ENCODE data around the gene KLHL4.
A peak's percentile ranks its signal among the peaks of the same experiment; 100 is the strongest.

KLHL4 gene

GRCh38 chrX:87516717-87517121 is 883 bp upstream of the KLHL4 start:
- no peak overlapping the region for H3K4me3 ChIP-seq (ENCODE audit: low read depth, low read length)
- no peak for TF ChIP-seq CTCF (IDR thresholded peaks at IDR 0.05; ENCODE audit: low read depth, low read length)
- DNase-seq (ENCODE audit: low read depth, low spot score): peak; percentile 91
- in situ Hi-C loops (cut with HindIII; ENCODE audit: low sequenced_read_pairs): no loop called here

GRCh38 chrX:87518504-87518903 is 902 bp downstream of the KLHL4 start:
- TF ChIP-seq CTCF (IDR thresholded peaks at IDR 0.05; ENCODE audit: low read depth, low read length): no peak
- H3K4me3 ChIP-seq (ENCODE audit: low read depth, low read length): peak overlapping the region; percentile 64
- in situ Hi-C loops (cut with HindIII; ENCODE audit: low sequenced_read_pairs): no loop called here
- DNase-seq (ENCODE audit: low read depth, low spot score): peak; percentile 27

GRCh38 chrX:87525771-87526229 is 8.2 kb downstream of the KLHL4 start:
- in situ Hi-C loops (cut with HindIII; ENCODE audit: low sequenced_read_pairs): no loop called here
- no peak for TF ChIP-seq CTCF (IDR thresholded peaks at IDR 0.05; ENCODE audit: low read depth, low read length)
- peak; percentile 75 for DNase-seq (ENCODE audit: low read depth, low spot score)
- no peak overlapping the region for H3K4me3 ChIP-seq (ENCODE audit: low read depth, low read length)

- in situ Hi-C loops (cut with HindIII; ENCODE audit: low sequenced_read_pairs): no loop called here
- no peak for DNase-seq (ENCODE audit: low read depth, low spot score)
- no peak overlapping the region for H3K4me3 ChIP-seq (ENCODE audit: low read depth, low read length)
- TF ChIP-seq CTCF (IDR thresholded peaks at IDR 0.05; ENCODE audit: low read depth, low read length): no peak
These were observed 8.7 kb downstream of the KLHL4 start for GRCh38 chrX:87526281-87526680.

GRCh38 chrX:87528487-87528886 is 10.9 kb downstream of the KLHL4 start:
- no peak for DNase-seq (ENCODE audit: low read depth, low spot score)
- TF ChIP-seq CTCF (IDR thresholded peaks at IDR 0.05; ENCODE audit: low read depth, low read length): no peak
- in situ Hi-C loops (cut with HindIII; ENCODE audit: low sequenced_read_pairs): no loop called here
- no peak overlapping the region for H3K4me3 ChIP-seq (ENCODE audit: low read depth, low read length)

- peak; percentile 40 for DNase-seq (ENCODE audit: low read depth, low spot score)
- in situ Hi-C loops (cut with HindIII; ENCODE audit: low sequenced_read_pairs): no loop called here
- no peak overlapping the region for H3K4me3 ChIP-seq (ENCODE audit: low read depth, low read length)
- TF ChIP-seq CTCF (IDR thresholded peaks at IDR 0.05; ENCODE audit: low read depth, low read length): no peak
These were observed 54.4 kb downstream of the KLHL4 start for GRCh38 chrX:87571964-87572363.

GRCh38 chrX:87572901-87573300 is 55.3 kb downstream of the KLHL4 start:
- no peak for TF ChIP-seq CTCF (IDR thresholded peaks at IDR 0.05; ENCODE audit: low read depth, low read length)
- peak; percentile 46 for DNase-seq (ENCODE audit: low read depth, low spot score)

More at GRCh38 chrX:87572901-87573300, 55.3 kb downstream of the KLHL4 start:
- no peak overlapping the region for H3K4me3 ChIP-seq (ENCODE audit: low read depth, low read length)
- in situ Hi-C loops (cut with HindIII; ENCODE audit: low sequenced_read_pairs): no loop called here

All from astrocyte of the spinal cord (primary cell).